ENCODE results near the gene ZBTB25. TPM values are rescaled to one million over a fixed set of nuclear protein-coding genes. Genes with fewer than 3 reads are reported as not detected.
"Not testable (repeated sequence)": the region's sequence is repeated elsewhere in the genome, so short reads cannot be mapped to it uniquely, and the experiment has no call there.

The ZBTB25 gene
- total RNA-seq, 1 donor from 2014 or later, result 13.1 TPM

DNA sequence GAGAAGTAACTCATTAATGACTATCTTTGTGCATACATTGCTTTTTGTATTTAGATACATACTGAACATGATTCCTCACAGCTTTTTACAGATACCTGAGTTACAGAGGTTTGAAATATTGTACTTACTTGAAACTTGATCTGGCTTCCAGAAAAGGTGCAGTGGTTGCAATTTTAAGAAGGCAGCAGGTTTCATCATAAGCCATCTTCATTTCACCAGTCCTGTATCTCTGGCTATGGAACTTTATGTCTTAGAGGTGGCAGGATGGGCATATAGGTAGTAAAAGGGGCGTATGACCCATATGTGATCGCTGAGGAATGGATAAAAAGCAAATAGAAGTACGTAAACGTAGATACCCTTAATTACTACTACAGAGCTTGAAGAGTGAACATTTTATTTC lies 14.6 kb upstream of the ZBTB25 start:
- intact Hi-C loops (cut with DNase I), result no loop called here
- Histone ChIP-seq H3K9me3 (no peaks in the 10 kb centered on the region), H3K4me1 (peaks cover 13% of the 10 kb centered on the region), H3K27me3 (no peaks in the 10 kb centered on the region), H3K4me3 (no peak overlapping the region), H3K36me3 (peaks cover 20% of the 10 kb centered on the region), H3K27ac (no peak overlapping the region)
- DNase-seq, result no peak
- TF ChIP-seq CTCF (IDR thresholded peaks at IDR 0.05), result no peak
- ATAC-seq, result no peak

GRCh38 chr14:64517667-64518066 lies 14.0 kb upstream of the ZBTB25 start:
- Histone ChIP-seq H3K4me1 (peaks cover 13% of the 10 kb centered on the region), H3K36me3 (peaks cover 15% of the 10 kb centered on the region)
- ATAC-seq; intact Hi-C loops (cut with DNase I); H3K27me3 ChIP-seq; H3K9me3 ChIP-seq; DNase-seq; H3K4me3 ChIP-seq; H3K27ac ChIP-seq: not testable (repeated sequence)

DNA sequence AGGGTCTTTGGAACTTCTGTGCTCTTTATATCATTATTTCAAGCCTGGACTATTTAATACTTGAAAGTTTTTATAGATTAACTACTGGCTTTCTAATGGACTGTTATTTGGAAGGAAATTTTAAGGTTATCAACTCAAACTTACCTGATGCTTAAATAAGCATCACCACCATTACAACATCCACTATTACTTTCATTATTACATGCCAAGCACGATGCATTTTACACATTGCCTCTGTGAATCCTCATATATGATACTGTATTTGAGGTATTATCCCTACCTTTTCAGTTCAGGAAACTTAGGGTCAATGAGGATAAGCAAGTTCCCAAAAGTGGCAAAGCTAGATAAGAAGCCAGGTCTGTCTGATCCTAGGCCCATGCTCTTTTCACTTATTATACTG lies 13.3 kb upstream of the ZBTB25 start:
- H3K27ac ChIP-seq, result no peak overlapping the region
- H3K4me3 ChIP-seq, result no peak overlapping the region
- peaks cover 8% of the 10 kb centered on the region for H3K36me3 ChIP-seq
- H3K27me3 ChIP-seq, result no peaks in the 10 kb centered on the region
- intact Hi-C loops (cut with DNase I), result no loop called here
- DNase-seq (no peak), ATAC-seq (no peak)
- H3K9me3 ChIP-seq, result no peaks in the 10 kb centered on the region
- no peak for TF ChIP-seq CTCF (IDR thresholded peaks at IDR 0.05)
- H3K4me1 ChIP-seq, result peaks cover 18% of the 10 kb centered on the region

GRCh38 chr14:64515053-64515452 lies 11.4 kb upstream of the ZBTB25 start:
- ATAC-seq, result peak; percentile 24
- Histone ChIP-seq H3K4me3 (no peak overlapping the region), H3K27ac (no peak overlapping the region), H3K9me3 (no peaks in the 10 kb centered on the region), H3K4me1 (peaks cover 36% of the 10 kb centered on the region), H3K27me3 (no peaks in the 10 kb centered on the region), H3K36me3 (no peaks in the 10 kb centered on the region)
- intact Hi-C loops (cut with DNase I), result no loop called here
- no peak for DNase-seq
- no peak for TF ChIP-seq CTCF (IDR thresholded peaks at IDR 0.05)

GRCh38 chr14:64513271-64513670 lies 9.6 kb upstream of the ZBTB25 start:
- Histone ChIP-seq H3K36me3 (no peaks in the 10 kb centered on the region), H3K27me3 (no peaks in the 10 kb centered on the region), H3K4me1 (peaks cover 43% of the 10 kb centered on the region), H3K4me3 (no peak overlapping the region), H3K9me3 (no peaks in the 10 kb centered on the region), H3K27ac (no peak overlapping the region)
- ATAC-seq (no peak), DNase-seq (no peak)
- no peak for TF ChIP-seq CTCF (IDR thresholded peaks at IDR 0.05)
- intact Hi-C loops (cut with DNase I), result no loop called here

GRCh38 chr14:64510825-64511671 lies 7.4 kb upstream of the ZBTB25 start:
- intact Hi-C loops (cut with DNase I), result no loop called here
- H3K27ac ChIP-seq, result peak overlapping the region; percentile 19
- ATAC-seq (peak; percentile 91), DNase-seq (no peak)
- no peak overlapping the region for H3K4me3 ChIP-seq
- peaks cover 57% of the 10 kb centered on the region for H3K4me1 ChIP-seq
- no peaks in the 10 kb centered on the region for H3K27me3 ChIP-seq
- H3K9me3 ChIP-seq, result no peaks in the 10 kb centered on the region
- peak; percentile 94 for TF ChIP-seq CTCF (IDR thresholded peaks at IDR 0.05)
- H3K36me3 ChIP-seq, result no peaks in the 10 kb centered on the region

Data from upper lobe of right lung (tissue), 1 donor.